Ovary (tissue), 9 donors: ENCODE measurements around the gene SPATA25. TPM values are rescaled to one million over a fixed set of nuclear protein-coding genes. Genes with fewer than 3 reads are reported as not detected.
"Not testable (repeated sequence)": the region's sequence is repeated elsewhere in the genome, so short reads cannot be mapped to it uniquely, and the experiment has no call there.

Experiments
- DNase-seq, 5 donors: peaks; one replicate each; pipeline ENCODE4 v3.0.0-alpha.2; 2019 to 2020
- H3K27ac ChIP-seq, 2 donors: fragments of 200-600 bp; one replicate each; pipeline versions ENCODE4 v1.5.1 to v1.8.0; 2019 to 2022
- H3K27me3 ChIP-seq: fragments of 200-600 bp; one replicate; pipeline ENCODE4 v1.8.0; 2022
- H3K36me3 ChIP-seq: fragments of 200-600 bp; sonication (generic); one replicate; pipeline ENCODE4 v1.5.1; 2019
- H3K4me1 ChIP-seq: one replicate; pipeline ENCODE4 v1.8.1; 2013; ENCODE audit warnings: mild to moderate bottlenecking, moderate library complexity; ENCODE audit not compliant: insufficient read depth
- H3K4me3 ChIP-seq: fragments of 200-600 bp; sonication (generic); one replicate; pipeline ENCODE4 v1.5.1; 2017
- H3K9me3 ChIP-seq, 2 donors: fragments of 200-600 bp in 1 of 2; sonication (generic) in 1 of 2; one replicate each; pipeline versions ENCODE4 v1.5.1 to v1.8.1; 2013 to 2019; ENCODE audit warnings: mild to moderate bottlenecking in 1 of 2, moderate library complexity in 1 of 2
- EP300 ChIP-seq: sonication (generic); formaldehyde crosslinking; IDR thresholded peaks from one replicate; pipeline ENCODE4 v1.6.1; 2017; ENCODE audit warnings: antibody characterized with exemption
- POLR2A ChIP-seq: fragments of 450-650 bp; IDR thresholded peaks from one replicate; pipeline ENCODE4 v1.6.1; 2017; ENCODE audit warnings: antibody characterized with exemption, mild to moderate bottlenecking, moderate library complexity
- WGBS, 3 donors: extraction: QIAGEN DNeasy Blood & Tissue Kit in 1 of 3; methylation state at CpG; one replicate each; pipeline versions ENCODE4 v1.1.5 to v1.1.7; 2013 to 2017; 5-methylcytosine and 5-hydroxymethylcytosine counted together
- intact Hi-C, 4 donors: fragments of 100-400 bp; cut with DNase I; formaldehyde crosslinking; loops; one replicate each; pipeline versions ENCODE4 v1.11.0 to v1.15.1; 2022 to 2023
- polyA plus RNA-seq, 2 donors: library from polyadenylated mRNA; stranded (reverse); fragments of 200-250 nt in 1 of 2; fragments of 350-450 nt in 1 of 2; fragmentation: Illumina TruSeq in 1 of 2; extraction: RNeasy Lipid Tissue Mini Kit (QIAGEN cat#74804) in 1 of 2; gene quantifications; one replicate each; pipeline ENCODE4 v1.2.3, GENCODE V29; 2013 to 2014
- total RNA-seq, 7 donors: library from RNA; depleted of rRNA in 2 of 7; stranded (reverse); fragments of >200 nt in 2 of 7; fragmentation: NEBNext Ultra II Directional in 3 of 7; extraction: Animal tissue kit (Norgen Biotek cat#: 25700) in 3 of 7; gene quantifications; one replicate each; pipeline versions ENCODE4 v1.1.0 to v1.2.4, GENCODE V29; 2016 to 2023
- TF ChIP-seq, protein P1 (sequence below), 3 donors: fragments of 450-650 bp in 2 of 3; fragments of 200-600 bp in 1 of 3; IDR thresholded peaks; one replicate each; pipeline versions ENCODE4 v1.5.1 to v1.8.0; 2016 to 2022; ENCODE audit warnings: antibody characterized with exemption in 3 of 3, mild to moderate bottlenecking in 1 of 3
- donor health status: DM: no; HTN: no; CAD: no; lungs with moderate emphysema.
- donor health status: DM: no; HTN: no; CAD: no.
- donor health status: Bipolar disorder and iron deficiency.
- donor health status: DM: yes; HTN: yes; CAD: no.
- donor health status: DM: no; HTN: no; CAD: no.
- donor health status: DM: yes; HTN: yes; CAD: no.

The SPATA25 gene
- total and polyA plus RNA-seq, 9 donors = 4.2 to 7.5 (median 5.7) TPM; not detected in 1

DNA sequence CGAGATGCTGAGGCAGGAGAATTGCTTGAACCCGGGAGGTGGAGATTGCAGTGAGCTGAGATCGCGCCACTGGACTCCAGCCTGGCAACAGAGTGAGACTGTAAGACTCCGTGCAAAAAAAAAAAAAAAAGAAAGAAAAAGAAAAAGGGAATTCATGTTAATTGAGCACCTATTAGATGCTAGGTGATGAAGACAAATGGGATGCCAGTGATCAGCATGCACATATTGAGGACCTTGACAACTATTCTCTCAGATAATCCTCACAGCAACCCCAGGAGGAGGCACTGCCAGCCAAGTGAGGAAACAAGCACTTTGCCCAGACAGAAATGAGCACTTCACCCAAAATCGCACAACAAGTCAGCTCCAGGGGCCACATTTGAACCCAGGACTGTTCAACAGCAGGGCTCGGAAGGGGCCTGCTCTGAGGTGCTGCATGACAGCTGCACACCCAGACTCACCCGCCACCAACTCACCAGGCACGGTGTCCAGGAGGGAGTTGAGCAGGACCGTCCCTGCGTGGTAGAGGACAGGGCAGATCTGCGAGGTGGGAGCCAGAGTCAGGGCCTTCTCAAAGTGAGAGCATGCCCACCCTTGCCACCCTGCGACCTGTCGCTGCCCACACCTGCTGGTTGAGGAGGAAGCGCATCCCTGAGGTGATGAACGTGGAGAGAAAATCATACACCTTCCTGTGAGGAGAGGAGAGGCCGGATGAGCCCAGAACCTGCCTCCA is 20.0 kb upstream of the SPATA25 start:
- WGBS, 3 donors = 91% methylated on average over 17 of the region's 17 CpGs
- DNase-seq = no peak
- Histone ChIP-seq H3K27ac (no peak overlapping the region), H3K4me1 (peaks cover 5% of the 10 kb centered on the region), H3K9me3 (no peaks in the 10 kb centered on the region), H3K4me3 (no peak overlapping the region), H3K36me3 (no peaks in the 10 kb centered on the region), H3K27me3 (no peaks in the 10 kb centered on the region)
- TF ChIP-seq EP300 = no peak
- TF ChIP-seq POLR2A = no peak
- TF ChIP-seq, protein P1, sequence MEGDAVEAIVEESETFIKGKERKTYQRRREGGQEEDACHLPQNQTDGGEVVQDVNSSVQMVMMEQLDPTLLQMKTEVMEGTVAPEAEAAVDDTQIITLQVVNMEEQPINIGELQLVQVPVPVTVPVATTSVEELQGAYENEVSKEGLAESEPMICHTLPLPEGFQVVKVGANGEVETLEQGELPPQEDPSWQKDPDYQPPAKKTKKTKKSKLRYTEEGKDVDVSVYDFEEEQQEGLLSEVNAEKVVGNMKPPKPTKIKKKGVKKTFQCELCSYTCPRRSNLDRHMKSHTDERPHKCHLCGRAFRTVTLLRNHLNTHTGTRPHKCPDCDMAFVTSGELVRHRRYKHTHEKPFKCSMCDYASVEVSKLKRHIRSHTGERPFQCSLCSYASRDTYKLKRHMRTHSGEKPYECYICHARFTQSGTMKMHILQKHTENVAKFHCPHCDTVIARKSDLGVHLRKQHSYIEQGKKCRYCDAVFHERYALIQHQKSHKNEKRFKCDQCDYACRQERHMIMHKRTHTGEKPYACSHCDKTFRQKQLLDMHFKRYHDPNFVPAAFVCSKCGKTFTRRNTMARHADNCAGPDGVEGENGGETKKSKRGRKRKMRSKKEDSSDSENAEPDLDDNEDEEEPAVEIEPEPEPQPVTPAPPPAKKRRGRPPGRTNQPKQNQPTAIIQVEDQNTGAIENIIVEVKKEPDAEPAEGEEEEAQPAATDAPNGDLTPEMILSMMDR (IDR thresholded peaks at IDR 0.05) = no peak
- intact Hi-C loops = no loop called here

DNA sequence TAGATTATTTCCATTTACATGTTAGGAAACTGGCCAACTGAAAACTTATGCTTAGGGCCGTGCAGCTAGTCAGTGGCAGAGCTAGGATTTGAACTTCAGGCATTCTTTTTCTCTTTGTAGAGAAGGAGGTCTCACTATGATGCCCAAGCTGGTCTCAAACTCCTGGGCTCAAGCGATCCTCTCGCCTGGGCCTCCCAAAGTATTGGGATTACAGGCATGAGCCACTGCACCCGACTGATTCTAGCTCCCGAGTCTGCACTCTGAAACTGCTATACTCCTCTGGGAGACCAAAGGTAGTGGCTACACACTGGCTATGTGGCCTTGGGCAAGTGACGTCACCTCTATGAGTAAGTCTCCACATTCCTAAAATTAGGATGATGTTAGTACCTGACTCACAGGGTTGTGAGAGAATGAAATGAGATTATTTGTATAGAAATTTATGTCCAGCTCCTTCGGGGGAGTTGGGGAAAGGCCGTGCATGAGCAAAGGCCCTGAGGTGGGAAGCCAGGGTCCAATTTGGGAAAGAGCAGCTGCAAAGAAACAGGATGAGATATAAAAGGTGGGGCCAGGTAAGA is 18.2 kb upstream of the SPATA25 start:
- DNase-seq = no peak
- peaks cover 3% of the 10 kb centered on the region for H3K4me1 ChIP-seq
- no peak for TF ChIP-seq EP300
- no peak for TF ChIP-seq POLR2A
- TF ChIP-seq, protein P1 (IDR thresholded peaks at IDR 0.05) = no peak
- no peaks in the 10 kb centered on the region for H3K9me3 ChIP-seq
- no peak overlapping the region for H3K27ac ChIP-seq
- no peaks in the 10 kb centered on the region for H3K36me3 ChIP-seq
- no peak overlapping the region for H3K4me3 ChIP-seq
- WGBS, 3 donors = 71 to 76% (median 74%) methylated on average over 8 of the region's 8 CpGs
- intact Hi-C loops = no loop called here
- H3K27me3 ChIP-seq = no peaks in the 10 kb centered on the region

DNA sequence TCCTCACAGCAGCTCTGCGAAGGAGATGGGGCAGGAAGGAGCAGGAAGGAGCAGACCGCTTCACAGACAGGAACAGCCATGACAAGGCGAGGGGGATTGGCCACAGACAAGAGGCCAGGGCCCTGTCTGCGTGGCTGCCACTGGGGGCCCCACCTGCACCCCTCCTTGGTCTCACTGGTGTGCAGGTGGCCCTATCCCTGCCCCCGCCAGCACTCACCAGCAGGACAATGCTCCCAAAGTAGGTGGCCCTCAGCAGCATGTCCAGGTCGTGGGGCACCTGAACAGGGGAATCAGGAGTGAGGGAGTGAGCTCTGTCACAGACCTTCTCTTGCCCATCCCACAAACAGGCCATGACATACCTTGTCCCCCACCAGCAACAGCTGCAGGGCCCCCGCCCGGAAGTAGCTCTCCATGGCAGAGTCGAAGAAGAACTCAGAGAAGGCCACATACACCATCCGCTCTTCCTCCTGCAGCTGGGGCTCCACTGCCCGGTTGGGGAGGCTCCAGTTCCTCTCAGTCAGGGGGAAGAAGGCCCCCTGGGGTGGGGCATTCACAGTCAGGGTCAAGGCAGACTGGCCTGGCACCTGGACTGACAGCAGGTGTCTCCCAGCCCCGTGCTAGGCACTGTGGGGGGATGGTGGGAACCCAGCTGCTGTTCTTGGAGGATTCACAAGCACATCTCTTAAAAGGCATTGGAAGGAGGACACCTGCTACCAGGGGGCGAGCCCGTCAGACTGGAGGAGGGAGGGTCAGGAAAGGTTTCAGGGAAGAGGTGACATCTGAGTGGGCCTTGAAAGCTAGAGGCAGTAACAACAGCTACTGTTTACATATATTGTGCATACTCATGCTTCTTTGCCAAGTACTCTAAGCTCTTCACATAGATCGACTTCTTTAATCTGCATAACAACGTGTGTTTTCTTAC is 17.4 kb upstream of the SPATA25 start:
- Histone ChIP-seq H3K4me1 (no peaks in the 10 kb centered on the region), H3K9me3 (no peaks in the 10 kb centered on the region), H3K27me3 (no peaks in the 10 kb centered on the region), H3K36me3 (no peaks in the 10 kb centered on the region), H3K27ac (no peak overlapping the region), H3K4me3 (no peak overlapping the region)
- intact Hi-C loops = no loop called here
- WGBS, 3 donors = 74 to 80% (median 74%) methylated on average over 16 of the region's 16 CpGs
- no peak for DNase-seq
- TF ChIP-seq, protein P1 (IDR thresholded peaks at IDR 0.05) = no peak
- no peak for TF ChIP-seq POLR2A

DNA sequence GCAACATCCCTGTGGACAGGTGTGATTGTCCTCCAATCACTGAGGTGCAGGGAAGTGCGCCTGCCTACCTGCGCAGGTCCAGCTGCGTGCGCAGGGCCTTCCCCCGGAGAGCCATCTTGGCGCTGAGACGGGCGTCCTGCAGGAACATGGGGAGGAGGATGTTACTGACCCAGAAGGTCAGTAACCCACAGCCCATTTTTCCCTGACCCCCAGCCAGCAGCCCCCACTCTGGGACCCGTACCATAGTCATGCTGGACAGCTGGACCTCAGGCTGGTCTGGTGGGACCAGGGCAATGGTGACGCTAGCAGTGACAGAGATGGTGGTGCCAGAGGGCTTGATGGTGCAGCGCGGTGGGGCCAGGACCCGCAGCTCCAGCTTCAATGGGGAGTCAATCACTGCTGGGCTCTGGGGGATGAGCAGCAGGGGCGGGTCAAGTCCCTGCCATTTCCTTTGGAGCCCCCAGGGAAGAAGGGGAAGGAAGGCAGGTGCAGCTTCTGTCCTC is 14.8 kb upstream of the SPATA25 start:
- TF ChIP-seq, protein P1 (IDR thresholded peaks at IDR 0.05) = no peak
- TF ChIP-seq EP300 = no peak
- TF ChIP-seq POLR2A = no peak
- Histone ChIP-seq H3K4me1 (no peaks in the 10 kb centered on the region), H3K36me3 (no peaks in the 10 kb centered on the region), H3K27me3 (no peaks in the 10 kb centered on the region), H3K4me3 (no peak overlapping the region), H3K9me3 (no peaks in the 10 kb centered on the region), H3K27ac (no peak overlapping the region)
- DNase-seq = no peak
- intact Hi-C loops = no loop called here
- WGBS, 3 donors = 91 to 95% (median 92%) methylated on average over 14 of the region's 14 CpGs

DNA sequence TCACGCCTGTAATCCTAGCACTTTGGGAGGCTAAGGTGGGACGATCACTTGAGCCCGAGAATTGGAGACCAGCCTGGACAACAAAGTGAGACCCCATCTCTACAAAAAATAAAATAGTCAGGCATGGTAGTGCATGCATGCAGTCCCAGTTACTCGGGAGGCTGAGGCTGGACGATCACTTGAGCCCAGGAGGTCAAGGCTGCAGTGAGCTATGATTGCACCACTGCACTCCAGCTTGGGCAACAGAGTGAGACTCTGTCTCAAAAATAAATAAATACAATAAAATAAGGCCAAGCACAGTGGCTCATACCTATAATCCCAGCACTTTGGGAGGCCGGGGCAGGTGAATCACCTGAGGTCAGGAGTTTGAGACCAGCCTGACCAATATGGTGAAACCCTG is 13.9 kb upstream of the SPATA25 start:
- DNase-seq, H3K4me3 ChIP-seq, intact Hi-C loops, H3K4me1 ChIP-seq, H3K36me3 ChIP-seq, H3K9me3 ChIP-seq, H3K27me3 ChIP-seq, H3K27ac ChIP-seq: not testable (repeated sequence)
- WGBS, 3 donors = 68 to 82% (median 80%) methylated on average over 6 of the region's 6 CpGs
